ENCODE results near the gene RALGPS2.

The RALGPS2 gene

GRCh38 chr1:178970184-178970583 lies 245.1 kb downstream of the RALGPS2 start:
- DNase-seq = no peak

Measured in right forelimb (tissue), 1 donor.